NCI-H774 (cell line): ENCODE results near the gene KMT2C.
"Not testable (repeated sequence)": the region's sequence is repeated elsewhere in the genome, so short reads cannot be mapped to it uniquely, and the experiment has no call there.

ENCODE experiments used
- DNase-seq: peaks from one replicate; lab custom pipeline; 2025; lab: John Stamatoyannopoulos, UW

KMT2C gene

GRCh38 chr7:152402384-152403250 lies 33.2 kb downstream of the KMT2C start:
- DNase-seq: no peak

- no peak for DNase-seq
Measured at GRCh38 chr7:152399344-152399743, 36.5 kb downstream of the KMT2C start.

GRCh38 chr7:152395112-152395511 lies 40.7 kb downstream of the KMT2C start:
- no peak for DNase-seq

GRCh38 chr7:152394214-152394613 lies 41.6 kb downstream of the KMT2C start:
- DNase-seq: not testable (repeated sequence)

GRCh38 chr7:152392254-152392653 lies 43.5 kb downstream of the KMT2C start:
- DNase-seq: no peak

- not testable (repeated sequence) for DNase-seq
Measured at GRCh38 chr7:152386136-152386764, 49.6 kb downstream of the KMT2C start.

- not testable (repeated sequence) for DNase-seq
Measured at GRCh38 chr7:152384235-152385200, 51.3 kb downstream of the KMT2C start.

- DNase-seq: no peak
Measured at GRCh38 chr7:152383341-152384234, 52.2 kb downstream of the KMT2C start.

- DNase-seq: no peak
Measured at GRCh38 chr7:152382244-152382643, 53.6 kb downstream of the KMT2C start.

GRCh38 chr7:152380931-152381578 lies 54.7 kb downstream of the KMT2C start:
- DNase-seq: not testable (repeated sequence)

GRCh38 chr7:152378497-152378896 lies 57.3 kb downstream of the KMT2C start:
- not testable (repeated sequence) for DNase-seq

GRCh38 chr7:152376716-152377484 lies 58.9 kb downstream of the KMT2C start:
- not testable (repeated sequence) for DNase-seq

- DNase-seq: no peak
Measured at GRCh38 chr7:152370297-152370696, 65.5 kb downstream of the KMT2C start.

- DNase-seq: no peak
Measured at GRCh38 chr7:152369518-152369917, 66.3 kb downstream of the KMT2C start.

- DNase-seq: no peak
Measured at GRCh38 chr7:152367170-152367569, 68.6 kb downstream of the KMT2C start.

GRCh38 chr7:152366662-152367061 lies 69.1 kb downstream of the KMT2C start:
- no peak for DNase-seq

- DNase-seq: no peak
Measured at GRCh38 chr7:152365982-152366603, 69.7 kb downstream of the KMT2C start.

- DNase-seq: no peak
Measured at GRCh38 chr7:152363798-152364197, 72.0 kb downstream of the KMT2C start.
